ENCODE results near the gene C1orf226.

- TF ChIP-seq POU5F1 (IDR thresholded peaks at IDR 0.05; ENCODE audit: low read depth, low read length) (no peak), POLR2A (IDR thresholded peaks at IDR 0.05; ENCODE audit: control extremely low read depth in 1 of 2, low read depth in 2 of 2, low read length in 2 of 2) (no peak), RAD21 (IDR thresholded peaks at IDR 0.05 in 1 of 2, conservative IDR thresholded peaks at IDR 0.05 in 1 of 2; ENCODE audit: low read depth in 2 of 2, low read length in 2 of 2) (no peak), CTCF (IDR thresholded peaks at IDR 0.05; ENCODE audit: control extremely low read depth in 1 of 3, insufficient read depth in 1 of 3, low read depth in 1 of 3, low read length in 3 of 3) (no peak), JUND (IDR thresholded peaks at IDR 0.05; ENCODE audit: low read length) (no peak), BCL11A (IDR thresholded peaks at IDR 0.05; ENCODE audit: low read depth in 2 of 2, low read length in 2 of 2) (no peak), BACH1 (IDR thresholded peaks at IDR 0.05; ENCODE audit: low read length) (no peak), GABPA (IDR thresholded peaks at IDR 0.05; ENCODE audit: borderline replicate concordance, insufficient read depth, low read length) (no peak), USF2 (IDR thresholded peaks at IDR 0.05; ENCODE audit: low read length) (no peak), MAX (IDR thresholded peaks at IDR 0.05) (no peak), TAF1 (IDR thresholded peaks at IDR 0.05; ENCODE audit: low read depth, low read length) (no peak)
Measured at GRCh38 chr1:162372159-162373071, 9.1 kb upstream of the C1orf226 start.

Measured in H1 (cell line).